GM18873 (cell line): ENCODE data around the gene NR2F1.

Experiments used
- ATAC-seq: cut with Tn5 transposase; IDR thresholded peaks from one replicate; pipeline ENCODE4 v1.9.1; 2021; ENCODE audit warnings: mild to moderate bottlenecking, moderate library complexity, moderate number of reproducible peaks; ENCODE audit not compliant: unreplicated experiment, low FRiP score

NR2F1 gene

DNA sequence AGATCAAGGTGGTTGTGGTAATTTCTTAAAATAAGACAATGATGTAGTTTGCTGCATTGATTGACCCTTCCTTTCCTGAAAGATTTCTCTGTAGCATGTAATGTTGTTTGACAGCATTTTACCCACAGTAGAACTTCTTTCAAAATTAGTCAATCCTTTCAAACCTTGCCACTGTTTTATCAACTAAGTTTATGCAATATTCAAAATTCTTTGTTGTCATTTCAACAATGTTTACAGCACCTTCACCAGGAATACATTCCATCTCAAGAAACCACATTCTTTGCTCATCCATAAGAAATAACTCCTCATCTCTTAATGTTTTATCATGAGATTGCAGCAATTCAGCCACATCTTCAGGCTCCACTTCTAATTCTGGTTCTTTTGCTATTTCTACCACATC, 43.8 kb downstream of the NR2F1 start:
- no peak for ATAC-seq

DNA sequence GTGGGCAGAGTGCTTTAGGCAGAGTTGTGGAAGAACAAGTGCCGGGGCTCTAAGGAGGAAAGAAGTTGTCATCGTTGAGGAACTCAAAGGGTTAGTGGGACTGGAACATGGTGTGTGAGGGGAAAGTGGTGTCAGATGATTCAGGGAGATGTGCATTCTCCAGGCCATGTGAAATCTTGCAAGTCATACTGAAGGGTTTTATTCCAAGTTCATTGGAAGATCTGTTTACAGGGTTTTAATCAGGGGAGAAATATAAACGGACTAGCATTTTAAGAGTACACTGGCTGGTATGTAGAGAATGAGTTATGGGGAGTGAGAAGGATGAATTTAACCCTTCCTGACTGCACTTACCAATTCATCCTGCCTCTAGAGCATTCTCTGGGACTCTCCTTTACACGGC, 49.3 kb downstream of the NR2F1 start:
- ATAC-seq = no peak

- no peak for ATAC-seq
Measured at GRCh38 chr5:93635991-93636390, 53.0 kb downstream of the NR2F1 start.

GRCh38 chr5:93636837-93637236, 53.8 kb downstream of the NR2F1 start:
- ATAC-seq = no peak

- ATAC-seq = no peak
Measured at GRCh38 chr5:93637697-93638096, 54.7 kb downstream of the NR2F1 start.

GRCh38 chr5:93642526-93642925, 59.5 kb downstream of the NR2F1 start:
- ATAC-seq = no peak
